Mesothelial cell of epicardium (in vitro differentiated cells): ENCODE data around the gene GZMH. TPM values are rescaled to one million over a fixed set of nuclear protein-coding genes. Genes with fewer than 3 reads are reported as not detected.
"Not testable (repeated sequence)": the region's sequence is repeated elsewhere in the genome, so short reads cannot be mapped to it uniquely, and the experiment has no call there.

Experiments used
- DNase-seq, 2 experiments: peaks; one replicate each; pipeline ENCODE4 v3.0.0; 2021; ENCODE audit warnings: low spot score in 2 of 2; ENCODE audit not compliant: unreplicated experiment in 2 of 2
- H3K27ac Mint-ChIP-seq: 2 replicates; pipeline ENCODE4 v1.8.0; 2021; ENCODE audit warnings: mixed read lengths
- H3K27me3 Mint-ChIP-seq: 2 replicates; pipeline ENCODE4 v1.8.0; 2021; ENCODE audit warnings: low read depth, mixed read lengths
- H3K36me3 Mint-ChIP-seq: 2 replicates; pipeline ENCODE4 v1.8.0; 2021; ENCODE audit warnings: mixed read lengths
- H3K4me1 Mint-ChIP-seq: 2 replicates; pipeline ENCODE4 v1.8.0; 2021; ENCODE audit warnings: mixed read lengths
- H3K4me3 Mint-ChIP-seq: 2 replicates; pipeline ENCODE4 v1.8.0; 2021; ENCODE audit warnings: mild to moderate bottlenecking, moderate library complexity, mixed read lengths
- H3K9me3 Mint-ChIP-seq: 2 replicates; pipeline ENCODE4 v1.8.0; 2021; ENCODE audit warnings: mixed read lengths
- CTCF ChIP-seq: fragments of 200-600 bp; sonication (generic); IDR thresholded peaks from one replicate; pipeline ENCODE4 v1.5.0; 2021; ENCODE audit warnings: antibody characterized with exemption; ENCODE audit not compliant: unreplicated experiment
- total RNA-seq: library from RNA; stranded (reverse); gene quantifications from 3 replicates; pipeline ENCODE4 v1.2.1, GENCODE V29; 2021

GZMH gene
- total RNA-seq, result not detected in 3 replicates

- H3K36me3 Mint-ChIP-seq, result peaks cover 1% of the 10 kb centered on the region
- TF ChIP-seq CTCF, result no peak
- no peak for DNase-seq
- H3K4me1 Mint-ChIP-seq, result no peaks in the 10 kb centered on the region
- H3K27me3 Mint-ChIP-seq, result no peaks in the 10 kb centered on the region
- peaks cover 85% of the 10 kb centered on the region for H3K9me3 Mint-ChIP-seq
- H3K4me3 Mint-ChIP-seq, result no peak within 1 kb of the TSS
- no peak within 1 kb of the TSS for H3K27ac Mint-ChIP-seq
Observed at GRCh38 chr14:24609655-24610344, at the start of gene GZMH. Gene GZMH, minus strand, starts transcription at chr14:24609685. Its CDS starts 72 bp downstream, at chr14:24609613.

GRCh38 chr14:24648361-24648760 is 38.9 kb upstream of the GZMH start:
- H3K27me3 Mint-ChIP-seq, H3K27ac Mint-ChIP-seq, DNase-seq, H3K36me3 Mint-ChIP-seq, H3K4me3 Mint-ChIP-seq, H3K4me1 Mint-ChIP-seq: not testable (repeated sequence)
- H3K9me3 Mint-ChIP-seq, result peaks cover 79% of the 10 kb centered on the region

GRCh38 chr14:24639905-24640304 is 30.4 kb upstream of the GZMH start:
- Mint-ChIP-seq H3K4me1 (no peaks in the 10 kb centered on the region), H3K4me3 (no peak overlapping the region), H3K9me3 (peaks cover 72% of the 10 kb centered on the region), H3K27ac (no peak overlapping the region), H3K36me3 (no peaks in the 10 kb centered on the region), H3K27me3 (no peaks in the 10 kb centered on the region)
- DNase-seq, result no peak
- TF ChIP-seq CTCF, result no peak

GRCh38 chr14:24639270-24639669 is 29.8 kb upstream of the GZMH start:
- no peaks in the 10 kb centered on the region for H3K36me3 Mint-ChIP-seq
- H3K9me3 Mint-ChIP-seq, result peaks cover 75% of the 10 kb centered on the region
- H3K4me1 Mint-ChIP-seq, result no peaks in the 10 kb centered on the region
- no peak overlapping the region for H3K27ac Mint-ChIP-seq
- H3K4me3 Mint-ChIP-seq, result no peak overlapping the region
- TF ChIP-seq CTCF, result no peak
- no peak for DNase-seq
- H3K27me3 Mint-ChIP-seq, result no peaks in the 10 kb centered on the region

GRCh38 chr14:24634158-24634557 is 24.7 kb upstream of the GZMH start, which contains the start of gene GZMB:
Gene GZMB, minus strand, starts transcription at chr14:24634190. Its CDS starts 30 bp downstream, at chr14:24634160.
- Mint-ChIP-seq H3K27ac (no peak within 1 kb of the TSS), H3K27me3 (no peaks in the 10 kb centered on the region), H3K9me3 (peaks cover 67% of the 10 kb centered on the region), H3K36me3 (peaks cover 2% of the 10 kb centered on the region), H3K4me1 (no peaks in the 10 kb centered on the region), H3K4me3 (no peak within 1 kb of the TSS)
- DNase-seq, result no peak
- no peak for TF ChIP-seq CTCF

GRCh38 chr14:24633353-24633752 is 23.9 kb upstream of the GZMH start:
- Mint-ChIP-seq H3K9me3 (peaks cover 62% of the 10 kb centered on the region), H3K4me3 (no peak overlapping the region), H3K27me3 (no peaks in the 10 kb centered on the region), H3K36me3 (peaks cover 2% of the 10 kb centered on the region), H3K4me1 (no peaks in the 10 kb centered on the region), H3K27ac (no peak overlapping the region)
- no peak for TF ChIP-seq CTCF
- no peak for DNase-seq
